ENCODE results near the gene RSRP1.
"Not testable (repeated sequence)": the region's sequence is repeated elsewhere in the genome, so short reads cannot be mapped to it uniquely, and the experiment has no call there.

- TF ChIP-seq CTCF (IDR thresholded peaks at IDR 0.05); EZH2 (IDR thresholded peaks at IDR 0.05; ENCODE audit: borderline replicate concordance, insufficient read depth, low read depth, low read length, poor library complexity, severe bottlenecking): not testable (repeated sequence)
These were observed 49.2 kb upstream of the RSRP1 start for GRCh38 chr1:25296501-25296900.
